Esophagus muscularis mucosa (tissue), 4 donors: ENCODE results near the gene RNASEH2A.

Experiments
- EP300 ChIP-seq: sonication (generic); formaldehyde crosslinking; IDR thresholded peaks from one replicate; pipeline ENCODE4 v1.6.1; 2017; ENCODE audit warnings: antibody characterized with exemption
- POLR2A ChIP-seq: fragments of 450-650 bp; IDR thresholded peaks from one replicate; pipeline ENCODE4 v1.6.1; 2017; ENCODE audit warnings: antibody characterized with exemption, moderate library complexity, mild to moderate bottlenecking, low read depth
- POLR2AphosphoS5 ChIP-seq, 2 donors: sonication (generic); formaldehyde crosslinking; IDR thresholded peaks; one replicate each; pipeline ENCODE4 v1.6.1; 2017; ENCODE audit warnings: antibody characterized with exemption in 2 of 2
- TF ChIP-seq, protein P1 (sequence below), 3 experiments: fragments of 200-600 bp in 2 of 3; fragments of 450-650 bp in 1 of 3; sonication (generic) in 2 of 3; IDR thresholded peaks; one replicate each; pipeline ENCODE4 v1.5.1; 2017 to 2019; ENCODE audit warnings: antibody characterized with exemption in 3 of 3, mild to moderate bottlenecking in 2 of 3, moderate library complexity in 1 of 3

DNA sequence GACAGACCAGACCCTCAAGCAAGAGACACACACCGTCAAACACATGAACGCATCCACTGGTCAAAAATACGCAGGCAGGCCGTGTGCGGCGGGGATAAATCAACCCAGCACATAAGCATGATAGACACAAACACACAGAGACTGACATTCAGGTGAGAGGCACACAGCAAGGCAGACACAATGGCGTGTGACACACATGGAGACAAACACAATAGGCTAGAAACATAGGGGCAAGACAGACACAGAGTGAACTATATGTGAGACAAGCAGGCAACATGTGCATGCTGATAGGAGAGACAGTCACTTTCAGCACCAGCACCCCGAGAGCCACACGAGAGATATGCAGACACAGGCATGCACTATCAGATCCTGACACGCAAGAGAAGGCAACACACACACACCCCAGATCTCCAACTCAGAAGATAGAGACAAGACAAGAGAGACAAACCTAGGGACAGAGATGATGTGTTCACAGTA is 22.0 kb upstream of the RNASEH2A start:
- no peak for TF ChIP-seq POLR2A
- TF ChIP-seq, protein P1, sequence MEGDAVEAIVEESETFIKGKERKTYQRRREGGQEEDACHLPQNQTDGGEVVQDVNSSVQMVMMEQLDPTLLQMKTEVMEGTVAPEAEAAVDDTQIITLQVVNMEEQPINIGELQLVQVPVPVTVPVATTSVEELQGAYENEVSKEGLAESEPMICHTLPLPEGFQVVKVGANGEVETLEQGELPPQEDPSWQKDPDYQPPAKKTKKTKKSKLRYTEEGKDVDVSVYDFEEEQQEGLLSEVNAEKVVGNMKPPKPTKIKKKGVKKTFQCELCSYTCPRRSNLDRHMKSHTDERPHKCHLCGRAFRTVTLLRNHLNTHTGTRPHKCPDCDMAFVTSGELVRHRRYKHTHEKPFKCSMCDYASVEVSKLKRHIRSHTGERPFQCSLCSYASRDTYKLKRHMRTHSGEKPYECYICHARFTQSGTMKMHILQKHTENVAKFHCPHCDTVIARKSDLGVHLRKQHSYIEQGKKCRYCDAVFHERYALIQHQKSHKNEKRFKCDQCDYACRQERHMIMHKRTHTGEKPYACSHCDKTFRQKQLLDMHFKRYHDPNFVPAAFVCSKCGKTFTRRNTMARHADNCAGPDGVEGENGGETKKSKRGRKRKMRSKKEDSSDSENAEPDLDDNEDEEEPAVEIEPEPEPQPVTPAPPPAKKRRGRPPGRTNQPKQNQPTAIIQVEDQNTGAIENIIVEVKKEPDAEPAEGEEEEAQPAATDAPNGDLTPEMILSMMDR (IDR thresholded peaks at IDR 0.05), result no peak
- no peak for TF ChIP-seq POLR2AphosphoS5 (IDR thresholded peaks at IDR 0.05)
- TF ChIP-seq EP300, result no peak
